Measurements from ENCODE around the gene NTF3.
A peak's percentile ranks its signal among the peaks of the same experiment; 100 is the strongest.

NTF3 gene

GRCh38 chr12:5429741-5430557, 2.0 kb upstream of the NTF3 start:
- Histone ChIP-seq H3K4me3 (ENCODE audit: low read depth, low read length) (no peak overlapping the region), H3K36me3 (ENCODE audit: control insufficient read depth in 2 of 2, insufficient read depth in 1 of 2, low read length in 2 of 2) (no peaks in the 10 kb centered on the region), H3K4me1 (ENCODE audit: control insufficient read depth, insufficient read depth, low read length) (peaks cover 24% of the 10 kb centered on the region), H3K27ac (ENCODE audit: extremely low read depth, low read depth, low read length) (no peak overlapping the region), H3K9me3 (ENCODE audit: control insufficient read depth, insufficient read depth, low read depth, low read length) (no peaks in the 10 kb centered on the region)
- ChIA-PET CTCF (interaction anchor here (0.6 to 3.7 kb wide), 17 partner anchors 10 to 608 kb away, joined by 3 to 90 read pairs (median 6); no protein-coding TSS in a partner anchor), POLR2A (interaction anchor here (0.9 kb wide), 1 partner anchor 9 kb away, joined by 6 read pairs; no protein-coding TSS in a partner anchor)
- TF ChIP-seq SCRT2 (tag by site-specific recombination; IDR thresholded peaks at IDR 0.05): peak; percentile 63; the same call in 1 of the 2 replicates
- TF ChIP-seq ZSCAN16 (tag by site-specific recombination; IDR thresholded peaks at IDR 0.05): no peak
- TF ChIP-seq CTCF (tag by site-specific recombination; IDR thresholded peaks at IDR 0.05): no peak
- TF ChIP-seq SCRT1 (tag by site-specific recombination; IDR thresholded peaks at IDR 0.05; ENCODE audit: borderline replicate concordance): 0 out of 2 replicates have a peak, but pooled peaks have one; percentile 23
- TF ChIP-seq ZNF600 (tag by site-specific recombination; IDR thresholded peaks at IDR 0.05): peak; percentile 52; the same call in 1 of the 2 replicates

GRCh38 chr12:5430641-5431603, 986 bp upstream of the NTF3 start:
- Histone ChIP-seq H3K27ac (ENCODE audit: extremely low read depth, low read depth, low read length) (no peak overlapping the region), H3K4me1 (ENCODE audit: control insufficient read depth, insufficient read depth, low read length) (peaks cover 24% of the 10 kb centered on the region), H3K9me3 (ENCODE audit: control insufficient read depth, insufficient read depth, low read depth, low read length) (no peaks in the 10 kb centered on the region), H3K36me3 (ENCODE audit: control insufficient read depth in 2 of 2, insufficient read depth in 1 of 2, low read length in 2 of 2) (no peaks in the 10 kb centered on the region), H3K4me3 (ENCODE audit: low read depth, low read length) (no peak overlapping the region)
- ChIA-PET POLR2A (interaction anchor here (0.9 to 2.2 kb wide), 2 partner anchors 10 kb away, joined by 6 to 20 read pairs; no protein-coding TSS in a partner anchor), CTCF (interaction anchor here (0.7 to 3.7 kb wide), 3 partner anchors 218 to 366 kb away, joined by 3 to 35 read pairs (median 10); no protein-coding TSS in a partner anchor)
- no peak for TF ChIP-seq ZNF37A (tag by site-specific recombination; IDR thresholded peaks at IDR 0.05)
- no peak for TF ChIP-seq ZNF148 (tag by site-specific recombination; IDR thresholded peaks at IDR 0.05; ENCODE audit: borderline replicate concordance)
- no peak for TF ChIP-seq ELK4 (IDR thresholded peaks at IDR 0.05; ENCODE audit: borderline replicate concordance, low read depth, low read length)
- TF ChIP-seq ZNF18 (tag by site-specific recombination; IDR thresholded peaks at IDR 0.05): no peak
- no peak for TF ChIP-seq SP3 (tag by site-specific recombination; IDR thresholded peaks at IDR 0.05)
- TF ChIP-seq ZNF350 (tag by site-specific recombination; IDR thresholded peaks at IDR 0.05): no peak
- no peak for TF ChIP-seq AEBP2 (tag by site-specific recombination; IDR thresholded peaks at IDR 0.05; ENCODE audit: borderline replicate concordance)
- no peak for TF ChIP-seq TRIM28 (IDR thresholded peaks at IDR 0.05; ENCODE audit: borderline replicate concordance, low read length)
- TF ChIP-seq ZNF830 (tag by site-specific recombination; IDR thresholded peaks at IDR 0.05; ENCODE audit: low read depth): no peak
- TF ChIP-seq REST (tag by site-specific recombination; IDR thresholded peaks at IDR 0.05): no peak
